HFFc6 (cell line): ENCODE results near the gene KDM8. TPM values are rescaled to one million over a fixed set of nuclear protein-coding genes. Genes with fewer than 3 reads are reported as not detected.

Source experiments
- DNase-seq: peaks from one replicate; pipeline ENCODE4 v3.0.0-alpha.2; 2018
- H3K27ac Mint-ChIP-seq: 2 replicates; pipeline ENCODE4 v1.8.0; 2020; ENCODE audit warnings: mild to moderate bottlenecking, mixed read lengths
- H3K27me3 Mint-ChIP-seq: 2 replicates; pipeline ENCODE4 v1.8.0; 2021; ENCODE audit warnings: mild to moderate bottlenecking, moderate library complexity, mixed read lengths; ENCODE audit not compliant: insufficient read depth
- H3K36me3 Mint-ChIP-seq: 2 replicates; pipeline ENCODE4 v1.8.0; 2021; ENCODE audit warnings: low read depth, mixed read lengths
- H3K4me1 Mint-ChIP-seq: 2 replicates; pipeline ENCODE4 v1.8.0; 2020; ENCODE audit warnings: low read depth, mixed read lengths
- H3K4me3 Mint-ChIP-seq: 2 replicates; pipeline ENCODE4 v1.8.0; 2020; ENCODE audit warnings: mild to moderate bottlenecking, moderate library complexity, mixed read lengths
- H3K9me3 Mint-ChIP-seq: 2 replicates; pipeline ENCODE4 v1.8.0; 2020; ENCODE audit warnings: mild to moderate bottlenecking, mixed read lengths
- CTCF ChIP-seq: fragments of 200-600 bp; sonication (generic); IDR thresholded peaks from 2 replicates; pipeline ENCODE4 v1.5.0; 2021; ENCODE audit warnings: antibody characterized with exemption, mild to moderate bottlenecking
- total RNA-seq, 6 experiments: library from RNA; stranded (reverse); fragmentation: NEBNext Ultra II Directional; extraction: Animal tissue kit (Norgen Biotek cat#: 25700); gene quantifications; 2 replicates in 1 of 6; 3 replicates in 5 of 6; pipeline ENCODE4 v1.2.3, GENCODE V29; 2021

The KDM8 gene
- total RNA-seq, 6 experiments from 2014 or later, result 4.1 to 5.8 (median 4.9) TPM

GRCh38 chr16:27232901-27233625 lies 29.7 kb downstream of the KDM8 start:
- no peaks in the 10 kb centered on the region for H3K9me3 Mint-ChIP-seq
- H3K27me3 Mint-ChIP-seq, result no peaks in the 10 kb centered on the region
- H3K27ac Mint-ChIP-seq, result no peak overlapping the region
- H3K4me3 Mint-ChIP-seq, result no peak overlapping the region
- no peak for TF ChIP-seq CTCF
- DNase-seq, result no peak
- H3K36me3 Mint-ChIP-seq, result peaks cover 9% of the 10 kb centered on the region; the same call in 1 of the 2 replicates
- H3K4me1 Mint-ChIP-seq, result peaks cover 30% of the 10 kb centered on the region

- Mint-ChIP-seq H3K27me3 (no peaks in the 10 kb centered on the region), H3K4me3 (no peak overlapping the region), H3K36me3 (peaks cover 9% of the 10 kb centered on the region; the same call in 1 of the 2 replicates), H3K4me1 (peaks cover 36% of the 10 kb centered on the region), H3K27ac (no peak overlapping the region), H3K9me3 (no peaks in the 10 kb centered on the region)
- no peak for TF ChIP-seq CTCF
- no peak for DNase-seq
These were observed 30.4 kb downstream of the KDM8 start for GRCh38 chr16:27233731-27234130.

GRCh38 chr16:27234171-27234570 lies 30.8 kb downstream of the KDM8 start:
- H3K4me3 Mint-ChIP-seq, result no peak overlapping the region
- H3K9me3 Mint-ChIP-seq, result no peaks in the 10 kb centered on the region
- peaks cover 9% of the 10 kb centered on the region; the same call in 1 of the 2 replicates for H3K36me3 Mint-ChIP-seq
- no peak for DNase-seq
- H3K4me1 Mint-ChIP-seq, result peaks cover 36% of the 10 kb centered on the region
- no peak overlapping the region for H3K27ac Mint-ChIP-seq
- no peak for TF ChIP-seq CTCF
- no peaks in the 10 kb centered on the region for H3K27me3 Mint-ChIP-seq

GRCh38 chr16:27234603-27235002 lies 31.3 kb downstream of the KDM8 start:
- Mint-ChIP-seq H3K27ac (peak overlapping the region; percentile 83), H3K9me3 (no peaks in the 10 kb centered on the region)

More at GRCh38 chr16:27234603-27235002, 31.3 kb downstream of the KDM8 start:
- Mint-ChIP-seq H3K4me3 (no peak overlapping the region), H3K4me1 (peaks cover 36% of the 10 kb centered on the region), H3K36me3 (peaks cover 9% of the 10 kb centered on the region; the same call in 1 of the 2 replicates), H3K27me3 (no peaks in the 10 kb centered on the region)
- TF ChIP-seq CTCF, result no peak
- DNase-seq, result no peak
